Suprapubic skin (tissue), 4 donors: Measurements from ENCODE around the gene SEC14L2. TPM values are rescaled to one million over a fixed set of nuclear protein-coding genes. Genes with fewer than 3 reads are reported as not detected.
"Not testable (repeated sequence)": the region's sequence is repeated elsewhere in the genome, so short reads cannot be mapped to it uniquely, and the experiment has no call there.

ENCODE experiments used
- DNase-seq, 2 donors: peaks; one replicate each; pipeline ENCODE4 v3.0.0-alpha.2; 2019; ENCODE audit warnings: low spot score in 2 of 2
- H3K27ac ChIP-seq: fragments of 200-600 bp; sonication (generic); one replicate; pipeline ENCODE4 v1.5.1; 2019
- H3K27me3 ChIP-seq: fragments of 200-600 bp; sonication (generic); one replicate; pipeline ENCODE4 v1.5.1; 2019
- H3K36me3 ChIP-seq: fragments of 200-600 bp; sonication (generic); one replicate; pipeline ENCODE4 v1.5.1; 2019
- H3K4me1 ChIP-seq: fragments of 200-600 bp; sonication (generic); one replicate; pipeline ENCODE4 v1.5.1; 2019
- H3K4me3 ChIP-seq: fragments of 200-600 bp; sonication (generic); one replicate; pipeline ENCODE4 v1.5.1; 2019; ENCODE audit warnings: mild to moderate bottlenecking
- H3K9me3 ChIP-seq: fragments of 200-600 bp; sonication (generic); one replicate; pipeline ENCODE4 v1.5.1; 2019
- CTCF ChIP-seq, 2 donors: fragments of 200-600 bp in 1 of 2; fragments of 450-650 bp in 1 of 2; sonication (generic) in 1 of 2; IDR thresholded peaks; one replicate each; pipeline ENCODE4 v1.5.1; 2016 to 2019; ENCODE audit warnings: antibody characterized with exemption in 2 of 2, mild to moderate bottlenecking in 1 of 2, moderate library complexity in 1 of 2
- EP300 ChIP-seq: sonication (generic); formaldehyde crosslinking; IDR thresholded peaks from one replicate; pipeline ENCODE4 v1.6.1; 2017; ENCODE audit warnings: antibody characterized with exemption
- POLR2A ChIP-seq, 2 donors: fragments of 450-650 bp; IDR thresholded peaks; one replicate each; pipeline ENCODE4 v1.6.1; 2017; ENCODE audit warnings: antibody characterized with exemption in 2 of 2, mild to moderate bottlenecking in 2 of 2, moderate library complexity in 2 of 2
- POLR2AphosphoS5 ChIP-seq, 3 donors: sonication (generic); formaldehyde crosslinking; IDR thresholded peaks; one replicate each; pipeline ENCODE4 v1.6.1; 2017; ENCODE audit warnings: antibody characterized with exemption in 3 of 3
- WGBS: methylation state at CpG from one replicate; pipeline ENCODE4 v1.1.5; 2018; 5-methylcytosine and 5-hydroxymethylcytosine counted together
- total RNA-seq, 4 donors: library from RNA; depleted of rRNA; stranded (reverse); fragments of >200 nt; gene quantifications; one replicate each; pipeline ENCODE4 v1.1.0, GENCODE V29; 2016

The SEC14L2 gene
- total RNA-seq, 4 donors from 2014 or later: 8.9 to 19.9 (median 13.5) TPM

DNA sequence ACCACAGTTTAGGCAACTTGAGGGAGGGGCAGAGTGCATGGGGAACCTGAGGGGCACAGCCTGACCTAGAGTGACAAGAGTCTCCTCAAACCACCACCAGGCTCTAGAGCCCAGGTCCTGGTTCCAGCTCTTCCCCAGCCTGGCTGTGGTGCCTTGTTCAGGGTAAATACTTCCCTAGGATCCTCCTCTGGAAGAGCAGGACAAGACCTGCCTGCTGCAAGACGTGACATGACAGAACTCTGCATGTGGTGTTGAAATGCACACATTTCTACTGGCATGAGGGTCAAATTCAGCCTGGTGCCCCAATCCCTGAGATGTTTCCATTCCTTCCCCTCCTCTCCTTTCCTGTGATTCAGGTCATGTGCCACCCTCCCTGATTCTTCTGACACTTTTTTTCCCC lies 3.3 kb downstream of the SEC14L2 start:
- Histone ChIP-seq H3K36me3 (no peaks in the 10 kb centered on the region), H3K4me3 (no peak overlapping the region), H3K27ac (peak overlapping the region; percentile 40), H3K4me1 (peaks cover 44% of the 10 kb centered on the region), H3K9me3 (no peaks in the 10 kb centered on the region), H3K27me3 (no peaks in the 10 kb centered on the region)
- WGBS: 57% methylated on average over 1 of the region's 1 CpG
- no peak for DNase-seq
- TF ChIP-seq POLR2A (IDR thresholded peaks at IDR 0.05) (no peak), POLR2AphosphoS5 (IDR thresholded peaks at IDR 0.05) (no peak), EP300 (no peak), CTCF (IDR thresholded peaks at IDR 0.05) (no peak)

DNA sequence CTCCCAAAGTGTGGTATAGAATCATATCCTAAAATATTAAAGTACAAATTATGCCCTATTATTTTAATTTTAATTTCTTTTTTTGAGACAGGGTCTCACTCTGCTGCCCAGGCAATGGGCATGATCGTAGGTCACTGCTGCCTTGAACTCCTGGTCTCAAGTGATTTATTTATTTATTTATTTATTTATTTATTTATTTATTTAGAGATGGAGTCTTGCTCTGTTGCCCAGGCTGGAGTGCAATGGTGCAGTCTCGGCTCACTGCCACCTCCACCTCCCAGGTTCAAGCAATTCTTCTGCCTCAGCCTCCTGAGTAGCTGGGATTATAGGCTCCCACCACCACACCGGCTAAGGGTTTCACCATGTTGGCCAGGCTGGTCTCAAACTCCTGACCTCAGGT lies 4.2 kb downstream of the SEC14L2 start:
- not testable (repeated sequence) for H3K27ac ChIP-seq, DNase-seq, H3K36me3 ChIP-seq, H3K9me3 ChIP-seq, H3K27me3 ChIP-seq, H3K4me3 ChIP-seq
- H3K4me1 ChIP-seq: peaks cover 44% of the 10 kb centered on the region
- 99% methylated on average over 3 of the region's 3 CpGs for WGBS

GRCh38 chr22:30402028-30402765 lies 5.4 kb downstream of the SEC14L2 start:
- WGBS: 63% methylated on average over 5 of the region's 5 CpGs
- no peak for DNase-seq
- Histone ChIP-seq H3K4me3 (no peak overlapping the region), H3K36me3 (peaks cover 11% of the 10 kb centered on the region), H3K27ac (no peak overlapping the region), H3K9me3 (no peaks in the 10 kb centered on the region), H3K4me1 (peaks cover 35% of the 10 kb centered on the region), H3K27me3 (no peaks in the 10 kb centered on the region)
- no peak for TF ChIP-seq CTCF (IDR thresholded peaks at IDR 0.05)
- no peak for TF ChIP-seq POLR2A (IDR thresholded peaks at IDR 0.05)
- no peak for TF ChIP-seq EP300
- no peak for TF ChIP-seq POLR2AphosphoS5 (IDR thresholded peaks at IDR 0.05)

GRCh38 chr22:30402766-30403104 lies 5.9 kb downstream of the SEC14L2 start:
- H3K27me3 ChIP-seq, H3K27ac ChIP-seq, H3K4me3 ChIP-seq, H3K9me3 ChIP-seq, DNase-seq: not testable (repeated sequence)
- 97% methylated on average over 5 of the region's 5 CpGs for WGBS
- Histone ChIP-seq H3K36me3 (peaks cover 14% of the 10 kb centered on the region), H3K4me1 (peaks cover 31% of the 10 kb centered on the region)

GRCh38 chr22:30404307-30404706 lies 7.5 kb downstream of the SEC14L2 start:
- Histone ChIP-seq H3K4me1 (peaks cover 24% of the 10 kb centered on the region), H3K27ac (no peak overlapping the region), H3K9me3 (no peaks in the 10 kb centered on the region), H3K36me3 (peaks cover 19% of the 10 kb centered on the region), H3K27me3 (no peaks in the 10 kb centered on the region), H3K4me3 (no peak overlapping the region)
- TF ChIP-seq POLR2A (IDR thresholded peaks at IDR 0.05) (no peak), POLR2AphosphoS5 (IDR thresholded peaks at IDR 0.05) (no peak), CTCF (IDR thresholded peaks at IDR 0.05) (no peak), EP300 (no peak)
- 68% methylated on average over 6 of the region's 6 CpGs for WGBS
- DNase-seq: no peak

DNA sequence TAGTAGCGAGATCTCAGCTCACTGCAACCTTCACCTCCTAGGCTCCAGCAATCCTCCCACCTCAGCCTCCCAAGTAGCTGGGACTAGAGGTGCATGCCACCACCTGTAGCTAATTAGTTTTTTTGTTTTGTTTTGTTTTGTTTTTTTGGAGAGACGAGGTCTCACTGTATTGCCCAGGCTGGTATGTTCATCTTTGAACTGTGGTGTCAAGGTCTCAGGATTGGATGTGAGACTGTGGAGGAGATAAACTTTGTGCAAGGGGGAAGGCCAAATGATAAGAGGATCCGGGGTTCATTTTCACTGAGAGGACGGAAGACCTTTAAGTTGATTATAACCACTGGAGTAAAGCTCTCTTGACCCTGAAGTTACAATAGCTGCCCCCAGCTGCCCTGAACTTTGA lies 8.9 kb downstream of the SEC14L2 start:
- H3K36me3 ChIP-seq: peaks cover 31% of the 10 kb centered on the region
- 64% methylated on average over 4 of the region's 4 CpGs for WGBS

More for the DNA sequence above, 8.9 kb downstream of the SEC14L2 start:
- no peak overlapping the region for H3K4me3 ChIP-seq
- TF ChIP-seq EP300 (no peak), POLR2A (IDR thresholded peaks at IDR 0.05) (no peak), CTCF (IDR thresholded peaks at IDR 0.05) (no peak), POLR2AphosphoS5 (IDR thresholded peaks at IDR 0.05) (no peak)
- no peaks in the 10 kb centered on the region for H3K27me3 ChIP-seq
- no peak for DNase-seq
- no peaks in the 10 kb centered on the region for H3K9me3 ChIP-seq
- H3K27ac ChIP-seq: no peak overlapping the region
- peaks cover 14% of the 10 kb centered on the region for H3K4me1 ChIP-seq
